ENCODE results near the gene KLHDC8B. TPM values are rescaled to one million over a fixed set of nuclear protein-coding genes. Genes with fewer than 3 reads are reported as not detected.

KLHDC8B gene
- total RNA-seq, 1 donor from 2014 or later: 16.5 TPM

DNA sequence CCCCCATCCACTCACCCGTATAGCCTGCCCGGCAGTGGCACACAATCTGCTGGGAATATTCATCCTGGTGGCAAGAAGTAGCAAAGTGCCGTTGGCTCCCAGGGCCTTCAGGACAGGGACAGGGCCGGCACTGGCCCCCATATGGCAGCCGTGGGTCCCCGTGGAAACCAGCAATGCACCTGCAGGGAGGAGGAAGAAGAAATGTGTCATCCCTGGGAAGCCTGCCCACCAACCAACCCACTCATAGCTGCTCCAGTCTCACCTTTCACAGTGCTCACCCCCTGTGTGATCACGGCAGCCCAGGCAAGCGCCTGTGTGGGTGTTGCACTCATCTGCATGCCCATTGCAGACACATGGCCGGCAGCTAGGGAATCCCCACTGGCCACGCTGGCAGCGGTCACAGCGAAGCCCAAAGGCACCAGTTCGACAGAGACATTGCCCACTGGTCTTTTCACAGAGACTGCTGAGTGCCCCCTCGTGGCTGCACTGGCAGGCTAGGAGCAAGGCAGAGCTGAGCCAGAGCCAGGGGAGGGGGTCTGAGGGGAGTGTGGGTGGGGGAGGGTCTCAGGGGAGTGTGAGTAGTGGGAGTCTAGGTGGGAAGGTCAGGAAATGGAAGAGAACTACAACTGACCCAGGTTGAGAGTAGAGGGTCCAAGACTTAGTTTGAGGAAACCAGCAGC lies 46.3 kb upstream of the KLHDC8B start:
- TF ChIP-seq, protein P1, sequence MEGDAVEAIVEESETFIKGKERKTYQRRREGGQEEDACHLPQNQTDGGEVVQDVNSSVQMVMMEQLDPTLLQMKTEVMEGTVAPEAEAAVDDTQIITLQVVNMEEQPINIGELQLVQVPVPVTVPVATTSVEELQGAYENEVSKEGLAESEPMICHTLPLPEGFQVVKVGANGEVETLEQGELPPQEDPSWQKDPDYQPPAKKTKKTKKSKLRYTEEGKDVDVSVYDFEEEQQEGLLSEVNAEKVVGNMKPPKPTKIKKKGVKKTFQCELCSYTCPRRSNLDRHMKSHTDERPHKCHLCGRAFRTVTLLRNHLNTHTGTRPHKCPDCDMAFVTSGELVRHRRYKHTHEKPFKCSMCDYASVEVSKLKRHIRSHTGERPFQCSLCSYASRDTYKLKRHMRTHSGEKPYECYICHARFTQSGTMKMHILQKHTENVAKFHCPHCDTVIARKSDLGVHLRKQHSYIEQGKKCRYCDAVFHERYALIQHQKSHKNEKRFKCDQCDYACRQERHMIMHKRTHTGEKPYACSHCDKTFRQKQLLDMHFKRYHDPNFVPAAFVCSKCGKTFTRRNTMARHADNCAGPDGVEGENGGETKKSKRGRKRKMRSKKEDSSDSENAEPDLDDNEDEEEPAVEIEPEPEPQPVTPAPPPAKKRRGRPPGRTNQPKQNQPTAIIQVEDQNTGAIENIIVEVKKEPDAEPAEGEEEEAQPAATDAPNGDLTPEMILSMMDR (conservative IDR thresholded peaks at IDR 0.05; ENCODE audit: low read depth, low read length): no peak
- H3K4me3 ChIP-seq (ENCODE audit: low read depth, low read length): no peak overlapping the region
- DNase-seq (ENCODE audit: low read depth): no peak

DNA sequence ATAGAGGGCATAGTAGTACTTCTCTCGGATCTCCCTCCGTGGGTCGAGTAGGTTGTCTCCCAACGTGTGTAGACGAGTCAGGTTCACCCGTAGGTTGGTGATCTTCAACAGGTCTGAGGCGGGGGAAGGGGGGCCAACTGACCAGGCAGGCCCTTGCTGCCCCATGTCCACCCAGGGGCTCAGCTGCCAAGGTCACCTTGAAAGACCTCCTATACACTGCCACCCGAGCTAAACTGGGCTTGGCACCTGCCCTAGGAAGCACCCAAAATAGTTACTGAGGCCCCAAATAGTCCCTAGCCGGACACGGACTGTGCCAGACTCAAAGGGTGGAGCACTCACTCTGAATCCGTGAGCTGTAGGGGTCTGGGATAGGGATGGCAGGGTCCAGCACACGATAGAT lies 40.4 kb upstream of the KLHDC8B start:
- H3K4me3 ChIP-seq (ENCODE audit: low read depth, low read length): no peak overlapping the region
- DNase-seq (ENCODE audit: low read depth): no peak
- TF ChIP-seq, protein P1 (conservative IDR thresholded peaks at IDR 0.05; ENCODE audit: low read depth, low read length): no peak

DNA sequence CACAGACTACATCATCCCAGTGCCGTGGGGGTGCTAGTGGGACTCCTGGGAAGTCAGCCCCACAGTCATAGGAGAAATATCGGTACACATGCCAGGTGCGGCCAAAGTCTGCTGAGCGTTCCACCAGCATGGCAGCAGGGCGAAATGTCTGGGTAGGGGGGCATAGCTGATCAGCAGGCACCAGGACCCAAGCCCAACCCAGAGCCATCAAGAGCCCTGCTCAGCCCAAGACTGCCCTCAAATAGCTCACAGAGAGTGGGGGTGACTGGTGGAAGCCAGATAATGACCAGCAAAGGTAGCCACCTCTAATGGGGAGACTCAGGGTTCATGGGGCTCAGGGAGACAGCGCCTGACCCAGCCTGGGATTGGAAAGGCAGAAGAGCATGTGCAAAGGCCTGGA lies 39.8 kb upstream of the KLHDC8B start:
- H3K4me3 ChIP-seq (ENCODE audit: low read depth, low read length): peak overlapping the region; percentile 81
- DNase-seq (ENCODE audit: low read depth): no peak
- TF ChIP-seq, protein P1 (conservative IDR thresholded peaks at IDR 0.05; ENCODE audit: low read depth, low read length): no peak

DNA sequence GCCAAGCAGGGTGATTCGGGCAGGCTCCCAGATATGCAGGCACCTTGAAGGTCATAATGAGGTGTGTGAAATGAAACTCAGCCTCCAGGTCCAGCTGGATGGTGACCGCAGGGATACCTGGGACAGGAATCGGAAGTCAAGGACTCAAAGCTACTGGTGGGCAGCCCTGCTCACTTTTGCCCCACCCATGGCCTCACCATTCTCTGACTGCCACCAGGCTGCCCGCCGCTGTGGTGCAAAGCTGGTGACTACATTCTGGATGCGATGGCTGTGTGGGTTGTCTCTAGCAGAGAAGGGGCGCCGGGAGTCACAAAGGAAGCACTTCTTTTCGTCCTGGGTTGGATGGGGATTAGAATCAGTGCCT lies 39.3 kb upstream of the KLHDC8B start:
- DNase-seq (ENCODE audit: low read depth): no peak
- TF ChIP-seq, protein P1 (conservative IDR thresholded peaks at IDR 0.05; ENCODE audit: low read depth, low read length): no peak
- H3K4me3 ChIP-seq (ENCODE audit: low read depth, low read length): peak overlapping the region; percentile 81

DNA sequence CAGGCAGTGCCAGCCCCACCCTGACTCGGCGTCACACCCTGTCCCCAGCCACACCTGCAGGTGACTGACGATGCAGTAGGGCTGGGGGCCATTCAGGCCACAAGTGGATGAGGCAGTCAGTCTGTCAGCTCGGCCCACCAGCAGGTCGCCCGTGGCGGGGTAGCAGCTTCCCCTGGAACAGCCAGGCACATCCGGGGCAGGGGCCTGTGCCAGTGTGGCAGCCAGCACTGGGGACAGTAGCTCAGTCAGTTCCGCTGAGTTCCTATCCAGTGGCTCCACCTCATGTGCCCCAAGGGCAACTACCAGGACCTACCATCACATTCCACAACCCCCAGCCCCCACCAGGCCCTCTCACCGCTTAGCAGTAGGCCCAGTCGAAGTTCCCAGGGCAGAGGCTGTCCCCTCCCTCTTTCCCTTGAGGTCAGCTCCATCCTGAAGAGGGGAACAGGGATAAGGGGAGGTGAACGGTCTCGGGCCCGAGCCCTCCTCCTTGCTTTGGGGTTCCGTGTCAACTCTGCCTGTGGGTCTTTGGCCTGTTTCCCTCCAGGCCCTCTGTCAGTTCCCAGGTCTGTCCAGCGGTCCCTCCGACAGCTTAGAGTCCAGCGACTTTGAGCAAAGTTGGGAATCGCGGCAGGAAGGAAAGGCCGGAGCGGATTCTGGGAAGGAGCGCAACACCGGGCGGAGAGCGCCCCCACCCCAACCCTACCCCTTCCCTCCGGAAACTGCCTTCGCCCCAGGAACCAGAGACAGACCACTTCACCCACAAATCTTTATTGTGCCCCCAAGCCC lies 38.8 kb upstream of the KLHDC8B start, which contains the start of gene LAMB2:
TSS of gene LAMB2 (minus strand) at position 614 of the 789 bp plus-strand sequence. CDS start at position 431, 183 bp downstream.
- peak within 1 kb of the TSS; percentile 81 for H3K4me3 ChIP-seq (ENCODE audit: low read depth, low read length)
- DNase-seq (ENCODE audit: low read depth): no peak
- TF ChIP-seq, protein P1 (conservative IDR thresholded peaks at IDR 0.05; ENCODE audit: low read depth, low read length): peak; percentile 31

DNA sequence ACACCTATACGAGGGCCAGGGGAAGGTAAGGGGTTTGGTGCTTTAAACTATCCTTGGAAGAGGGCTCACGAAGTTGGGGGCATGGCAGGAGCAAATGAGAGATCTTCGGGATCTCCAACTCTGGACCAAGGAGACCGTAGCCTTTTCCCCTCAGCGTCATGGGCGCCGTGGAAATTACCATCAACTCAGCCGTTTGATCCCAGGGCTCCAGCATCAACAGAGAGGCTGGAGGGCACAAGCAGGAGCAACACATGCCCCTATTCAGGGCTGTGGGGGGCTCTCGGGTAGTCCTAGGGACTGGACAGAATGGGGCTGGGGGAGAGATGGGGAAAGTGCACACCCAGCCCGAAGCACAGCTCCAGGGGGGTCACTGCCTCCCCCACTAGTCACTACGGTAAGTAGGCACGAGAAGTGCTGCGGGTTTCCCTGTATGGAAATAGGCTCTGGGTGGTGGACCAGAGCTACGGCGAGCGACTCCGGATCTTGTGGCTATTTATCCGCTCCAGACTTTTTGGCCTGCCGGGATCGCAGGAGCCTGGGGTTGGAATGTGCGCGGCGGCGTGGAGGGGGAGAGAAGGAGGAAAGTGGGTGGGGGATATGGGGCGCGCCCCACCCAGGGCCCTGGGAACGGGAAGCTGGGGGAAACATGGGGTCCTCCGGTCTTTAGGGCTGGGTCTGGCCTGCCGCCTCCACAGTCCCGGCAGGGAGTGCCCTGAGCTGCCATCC lies 38.0 kb upstream of the KLHDC8B start:
- no peak for DNase-seq (ENCODE audit: low read depth)
- peak overlapping the region; percentile 81 for H3K4me3 ChIP-seq (ENCODE audit: low read depth, low read length)
- TF ChIP-seq, protein P1 (conservative IDR thresholded peaks at IDR 0.05; ENCODE audit: low read depth, low read length): no peak
